HG03196 (cell line): Measurements from ENCODE around the gene TBC1D9.

ENCODE experiments used
- ATAC-seq: cut with Tn5 transposase; IDR thresholded peaks from one replicate; pipeline ENCODE4 v1.9.1; 2021; ENCODE audit not compliant: unreplicated experiment

TBC1D9 gene

GRCh38 chr4:140695483-140695882 is 60.7 kb downstream of the TBC1D9 start:
- ATAC-seq, result no peak

DNA sequence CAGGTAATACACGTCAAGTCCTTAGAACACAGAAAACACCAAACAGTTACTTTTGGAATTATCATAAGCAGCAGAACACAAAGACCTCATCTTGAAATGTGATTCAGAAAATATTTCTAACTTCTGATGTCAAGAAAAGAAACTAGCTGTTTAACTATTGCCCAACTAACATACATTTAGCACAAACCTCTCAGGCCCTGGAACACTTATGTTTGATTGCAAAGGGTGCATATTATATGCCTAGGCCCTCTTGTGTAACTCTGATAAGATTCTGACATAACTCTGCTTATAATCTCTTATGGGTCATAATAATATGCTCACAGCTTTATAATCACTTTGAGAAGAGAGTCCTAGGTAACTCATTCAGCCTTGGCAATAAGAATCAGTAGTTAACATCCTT is 62.6 kb downstream of the TBC1D9 start:
- no peak for ATAC-seq

DNA sequence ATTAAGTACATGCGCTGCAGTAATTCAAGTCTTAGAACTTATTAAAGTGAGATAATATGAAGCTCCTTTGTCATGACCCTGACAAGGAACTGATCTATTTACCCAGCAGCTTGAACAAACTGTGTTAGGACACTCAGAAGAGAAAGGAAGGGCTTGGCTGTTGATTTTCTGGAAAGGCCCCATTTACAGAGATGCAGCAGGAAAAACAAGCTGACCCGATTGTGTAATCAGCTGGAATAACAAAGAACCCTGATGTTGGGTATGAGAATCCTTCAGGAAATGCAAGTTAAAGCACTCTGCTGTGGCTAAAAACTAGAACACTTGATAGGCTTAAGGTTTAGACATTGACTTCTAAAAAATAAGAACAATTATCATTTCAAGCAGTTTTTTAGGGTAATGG is 64.8 kb downstream of the TBC1D9 start:
- no peak for ATAC-seq

DNA sequence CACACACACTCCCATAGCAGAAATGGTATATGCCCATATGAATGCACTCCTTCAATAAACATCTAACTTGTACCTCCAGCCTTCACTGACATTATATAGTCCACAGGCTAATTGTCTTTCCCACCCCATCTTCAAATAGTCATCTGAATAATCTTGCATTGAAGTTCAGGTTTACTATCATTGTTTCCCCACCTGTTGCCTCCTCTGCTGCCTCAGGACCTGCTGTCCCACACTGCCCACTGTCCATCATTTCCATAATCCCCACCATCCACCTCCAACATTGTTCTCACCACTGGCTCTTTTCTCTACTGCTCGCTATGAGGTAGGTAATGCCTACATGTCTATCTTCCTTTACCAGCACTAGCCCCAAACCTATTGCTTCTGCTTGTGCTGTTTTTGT is 66.1 kb downstream of the TBC1D9 start:
- no peak for ATAC-seq

DNA sequence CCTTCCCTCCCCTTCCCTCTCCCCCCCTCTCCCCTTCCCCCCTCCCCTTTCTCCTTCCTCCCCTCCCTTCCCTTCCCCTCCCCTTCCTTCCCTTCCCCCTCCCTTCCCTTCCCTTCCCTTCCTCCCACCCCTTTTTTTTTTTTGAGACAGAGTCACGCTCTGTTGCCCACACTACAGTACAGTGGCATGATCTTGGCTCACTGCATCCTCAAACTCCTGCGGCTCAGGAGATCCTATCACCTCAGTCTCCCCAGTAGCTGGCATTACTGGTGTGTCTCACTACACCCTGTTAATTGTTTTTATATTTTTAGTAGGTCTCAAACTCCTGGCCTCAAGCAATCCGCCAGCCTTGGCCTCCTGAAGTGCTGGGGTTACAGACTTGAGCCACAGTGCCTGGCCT is 66.6 kb downstream of the TBC1D9 start:
- no peak for ATAC-seq

DNA sequence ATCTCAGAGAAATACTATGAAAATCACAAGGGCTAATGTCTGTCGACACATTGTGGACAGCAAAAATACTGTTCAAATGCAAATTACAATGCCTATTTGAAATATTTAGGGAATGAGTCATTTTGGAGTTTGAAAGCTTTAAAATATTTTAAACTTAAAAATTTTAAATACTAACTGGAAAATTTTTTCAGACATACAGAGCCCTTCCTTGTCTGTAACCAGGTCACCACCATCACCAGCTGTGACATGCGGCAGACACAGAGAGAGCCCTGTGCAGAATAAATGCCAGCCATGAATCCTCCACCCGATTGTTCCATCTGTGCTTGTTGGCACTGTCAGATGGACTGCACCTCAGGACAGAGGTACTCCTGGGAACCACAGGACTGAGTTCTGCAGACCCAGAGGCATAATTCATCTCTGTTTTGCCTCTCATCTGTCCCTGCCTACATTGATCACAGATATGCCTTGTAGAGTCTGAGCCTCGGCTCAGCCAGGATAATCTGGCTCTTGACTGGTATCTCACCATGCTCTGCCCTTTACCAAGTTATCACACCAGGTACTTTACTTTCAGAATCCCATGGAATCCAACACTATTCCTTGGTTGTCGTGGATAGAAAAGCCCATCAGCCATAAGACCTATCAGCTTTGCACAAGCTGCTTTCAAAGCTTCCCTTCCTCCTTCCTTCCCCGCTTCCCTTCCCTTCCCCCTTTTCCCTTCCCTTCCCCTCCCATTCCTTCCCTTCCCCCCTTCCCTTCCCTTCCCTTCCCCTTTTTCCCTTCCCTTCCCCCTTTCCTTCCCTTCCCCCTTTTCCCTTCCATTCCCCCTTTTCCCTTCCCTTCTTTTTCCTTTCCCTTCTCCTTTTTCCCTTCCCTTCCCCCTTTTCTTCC is 67.2 kb downstream of the TBC1D9 start:
- ATAC-seq, result no peak

DNA sequence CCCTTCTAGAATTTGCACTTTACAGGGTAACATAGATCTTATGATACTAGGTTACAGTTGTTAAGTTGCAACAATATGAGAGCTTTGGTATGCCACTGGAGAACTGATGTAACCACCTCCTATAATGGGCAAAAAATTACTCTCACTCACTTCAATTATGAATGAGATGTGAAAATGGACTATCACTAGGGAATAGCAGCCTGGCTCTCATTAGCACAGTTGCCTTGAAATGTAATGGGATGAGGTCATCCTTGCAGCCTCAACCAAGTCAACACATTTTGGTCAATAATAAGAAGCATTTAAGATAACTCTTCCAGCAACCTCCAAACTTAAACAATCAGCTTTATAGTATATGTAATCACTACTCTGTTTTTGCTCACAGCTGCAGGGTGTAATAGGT is 69.4 kb downstream of the TBC1D9 start:
- no peak for ATAC-seq

- no peak for ATAC-seq
These were observed 71.9 kb downstream of the TBC1D9 start for GRCh38 chr4:140684314-140684713.

- ATAC-seq, result no peak
These were observed 75.0 kb downstream of the TBC1D9 start for GRCh38 chr4:140681201-140681600.

- no peak for ATAC-seq
These were observed 75.5 kb downstream of the TBC1D9 start for GRCh38 chr4:140680686-140681085.

DNA sequence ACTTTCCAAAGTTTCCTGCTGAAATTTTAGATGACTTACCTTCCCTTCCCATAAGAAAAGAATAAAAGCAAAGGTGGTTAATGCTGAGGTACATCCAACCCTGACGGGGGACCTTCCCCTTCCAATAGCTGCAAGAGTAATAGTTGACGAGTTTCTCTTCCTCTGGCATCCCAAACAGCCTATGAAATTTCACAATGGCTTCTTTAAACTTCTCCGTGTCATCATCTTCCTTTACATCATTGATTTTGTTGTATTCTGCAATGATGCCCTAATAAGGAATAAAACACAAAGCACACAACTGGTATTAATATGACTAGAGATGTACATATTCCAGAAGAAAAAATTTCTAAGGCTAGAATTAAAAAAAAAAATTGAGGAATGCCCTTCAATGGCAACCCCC is 76.6 kb downstream of the TBC1D9 start:
- ATAC-seq, result no peak

- ATAC-seq, result no peak
These were observed 80.5 kb downstream of the TBC1D9 start for GRCh38 chr4:140675599-140676231.

DNA sequence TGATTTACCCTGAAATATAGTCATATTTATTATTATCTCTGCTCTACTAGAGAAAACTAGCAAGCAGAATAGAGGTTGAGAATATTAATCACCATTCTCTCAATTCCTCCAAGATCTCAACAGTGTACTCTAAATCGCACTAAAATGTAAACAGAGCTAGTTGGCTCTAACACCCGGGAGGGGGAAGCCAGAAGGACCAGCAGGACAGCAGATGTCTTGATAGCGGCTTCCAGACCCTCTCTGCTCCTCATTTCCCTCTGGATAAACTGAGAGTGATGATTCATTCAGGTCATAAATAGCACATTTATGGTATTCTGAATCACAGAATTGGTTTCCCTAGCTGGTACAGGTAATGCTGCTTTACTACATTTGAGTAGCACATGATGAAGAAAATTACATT is 82.5 kb downstream of the TBC1D9 start:
- no peak for ATAC-seq

GRCh38 chr4:140672416-140672815 is 83.8 kb downstream of the TBC1D9 start:
- no peak for ATAC-seq

- ATAC-seq, result no peak
These were observed 88.1 kb downstream of the TBC1D9 start for GRCh38 chr4:140668111-140668510.

- ATAC-seq, result no peak
These were observed 89.1 kb downstream of the TBC1D9 start for GRCh38 chr4:140666889-140667614.

DNA sequence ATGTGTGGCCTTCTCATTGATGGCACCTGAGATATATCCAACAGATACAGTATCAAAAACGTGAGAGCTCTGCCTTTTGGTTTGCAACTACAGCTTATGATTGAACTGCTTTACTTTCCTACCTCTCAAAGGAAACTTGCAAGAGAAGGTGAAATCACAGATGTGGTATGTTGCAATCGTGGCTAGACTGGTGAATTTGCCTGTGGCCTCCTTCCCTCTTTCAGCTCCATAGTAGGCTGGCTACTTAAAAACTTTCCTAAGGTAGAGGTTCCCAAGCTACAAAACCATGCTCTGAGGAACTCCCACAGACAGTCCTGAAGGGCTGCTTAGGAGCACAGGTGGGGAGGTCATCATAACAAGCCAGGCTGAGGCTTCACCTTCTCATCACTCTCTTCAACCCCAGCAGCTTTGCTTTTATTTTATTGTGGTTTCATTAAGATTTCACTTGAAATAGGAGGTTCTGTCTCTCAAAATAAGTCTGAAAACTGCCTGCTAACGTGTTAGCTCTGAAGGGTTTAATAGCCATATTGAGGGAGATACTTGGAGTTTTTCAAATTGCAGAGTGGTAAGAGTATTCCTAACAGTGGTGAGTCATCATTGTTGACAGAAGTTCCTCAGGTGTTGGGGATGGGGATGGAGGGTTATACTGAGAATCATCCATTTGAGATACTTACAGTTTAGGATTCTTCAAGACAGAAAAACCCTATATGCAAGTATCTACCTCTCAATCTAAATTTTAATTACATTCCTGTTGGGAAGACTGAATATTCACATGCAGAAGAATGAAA is 93.9 kb downstream of the TBC1D9 start:
- ATAC-seq, result no peak

DNA sequence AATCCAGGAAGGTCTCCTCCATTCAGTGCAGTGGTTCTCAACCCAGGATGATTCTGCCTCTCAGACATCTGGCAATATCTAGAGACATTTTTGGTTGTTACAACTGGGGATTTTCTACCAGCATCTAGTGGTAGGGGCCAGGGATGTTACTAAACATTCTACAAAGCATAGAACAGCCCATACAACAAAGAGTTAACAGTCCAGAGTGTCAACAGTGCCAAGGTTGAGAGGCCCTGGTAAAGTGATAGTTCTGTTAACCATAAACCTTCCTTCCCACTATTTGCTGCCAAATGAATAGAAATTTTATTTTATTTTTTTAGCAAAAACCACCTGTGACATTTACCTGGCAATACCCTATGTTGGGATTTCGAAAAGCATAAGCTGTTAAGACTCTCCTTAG is 94.6 kb downstream of the TBC1D9 start:
- ATAC-seq, result no peak

GRCh38 chr4:140659943-140660700 is 96.1 kb downstream of the TBC1D9 start:
- ATAC-seq, result no peak

- no peak for ATAC-seq
These were observed 101.7 kb downstream of the TBC1D9 start for GRCh38 chr4:140654495-140654814.
